Spleen (tissue), 11 donors: ENCODE results near the gene MKNK1. TPM values are rescaled to one million over a fixed set of nuclear protein-coding genes. Genes with fewer than 3 reads are reported as not detected.
A peak's percentile ranks its signal among the peaks of the same experiment; 100 is the strongest.

ENCODE experiments used
- DNase-seq: peaks from one replicate; pipeline ENCODE4 v3.0.0-alpha.2; 2020
- H3K27ac ChIP-seq, 8 donors: fragments of 200-600 bp; sonication (generic) in 7 of 8; 1 replicate in 4 of 8; 2 replicates in 4 of 8; pipeline versions ENCODE4 v1.5.0 to v1.8.0; 2016 to 2021; ENCODE audit warnings: inconsistent platforms in 4 of 8, mild to moderate bottlenecking in 4 of 8, moderate library complexity in 1 of 8
- H3K27me3 ChIP-seq, 7 donors: fragments of 200-600 bp; sonication (generic) in 6 of 7; replicated peaks in 1 of 7; 1 replicate in 4 of 7; 2 replicates in 3 of 7; pipeline versions ENCODE4 v1.5.0 to v1.8.0; 2016 to 2021; ENCODE audit warnings: inconsistent platforms in 3 of 7, mild to moderate bottlenecking in 1 of 7
- H3K36me3 ChIP-seq, 6 donors: fragments of 200-600 bp; sonication (generic) in 5 of 6; 1 replicate in 4 of 6; 2 replicates in 2 of 6; pipeline versions ENCODE4 v1.5.0 to v1.8.0; 2016 to 2021; ENCODE audit warnings: inconsistent platforms in 2 of 6
- H3K4me1 ChIP-seq, 6 donors: fragments of 200-600 bp; sonication (generic) in 5 of 6; 1 replicate in 3 of 6; 2 replicates in 3 of 6; pipeline versions ENCODE4 v1.5.0 to v1.8.0; 2016 to 2021; ENCODE audit warnings: inconsistent platforms in 3 of 6
- H3K4me3 ChIP-seq, 8 donors: fragments of 200-600 bp; sonication (generic) in 7 of 8; 1 replicate in 4 of 8; 2 replicates in 4 of 8; pipeline versions ENCODE4 v1.5.0 to v1.8.0; 2016 to 2021; ENCODE audit warnings: inconsistent platforms in 4 of 8, mild to moderate bottlenecking in 4 of 8, moderate library complexity in 2 of 8
- H3K9me3 ChIP-seq, 8 donors: fragments of 200-600 bp; sonication (generic) in 7 of 8; 1 replicate in 4 of 8; 2 replicates in 4 of 8; pipeline versions ENCODE4 v1.5.0 to v1.8.0; 2016 to 2021; ENCODE audit warnings: inconsistent platforms in 4 of 8
- CTCF ChIP-seq, 11 experiments: fragments of 200-600 bp in 7 of 11; fragments of 450-650 bp in 4 of 11; sonication (generic) in 4 of 11; IDR thresholded peaks in 8 of 11; conservative IDR thresholded peaks in 3 of 11; 1 replicate in 7 of 11; 2 replicates in 4 of 11; pipeline versions ENCODE4 v1.4.0 to v1.8.0; 2016 to 2021; ENCODE audit warnings: antibody characterized with exemption in 11 of 11, inconsistent platforms in 4 of 11, mild to moderate bottlenecking in 1 of 11
- POLR2A ChIP-seq, 3 donors: fragments of 450-650 bp; IDR thresholded peaks; one replicate each; pipeline ENCODE4 v1.5.1; 2017; ENCODE audit warnings: antibody characterized with exemption in 3 of 3, mild to moderate bottlenecking in 1 of 3
- POLR2AphosphoS5 ChIP-seq, 3 donors: sonication (generic); formaldehyde crosslinking; IDR thresholded peaks; one replicate each; pipeline ENCODE4 v1.5.1; 2017; ENCODE audit warnings: antibody characterized with exemption in 3 of 3
- WGBS, 5 donors: extraction: QIAGEN DNeasy Blood & Tissue Kit in 3 of 5; methylation state at CpG; one replicate each; pipeline versions ENCODE4 v1.1.5 to v1.1.7; 2013 to 2018; 5-methylcytosine and 5-hydroxymethylcytosine counted together
- intact Hi-C: fragments of 100-400 bp; cut with DNase I; formaldehyde crosslinking; loops from one replicate; pipeline ENCODE4 v1.15.0; 2023; ENCODE audit warnings: low total_unique reads
- polyA plus RNA-seq, 3 donors: library from polyadenylated mRNA; stranded (reverse); fragments of 200-250 nt; gene quantifications; one replicate each; pipeline ENCODE4 v1.2.1, GENCODE V29; 2013
- total RNA-seq, 7 donors: library from RNA; depleted of rRNA in 3 of 7; stranded (reverse); fragments of >200 nt in 3 of 7; fragmentation: NEBNext Ultra II Directional in 4 of 7; extraction: Animal tissue kit (Norgen Biotek cat#: 25700) in 4 of 7; gene quantifications; one replicate each; pipeline versions ENCODE4 v1.1.0 to v1.2.1, GENCODE V29; 2016 to 2021
- donor health status: healthy with polysubstance abuse.
- donor health status: DM: no; HTN: no; CAD: no; lungs with moderate emphysema.
- donor health status: DM: no; HTN: no; CAD: no.
- donor health status: Bipolar disorder and iron deficiency.
- donor health status: healthy.
- donor health status: DM: no; HTN: no; CAD: no.
- donor health status: DM: yes; HTN: yes; CAD: no.

Gene MKNK1
- total and polyA plus RNA-seq, 10 donors, result 19.2 to 169 (median 91.1) TPM

GRCh38 chr1:46615088-46615487, 11.0 kb upstream of the MKNK1 start:
- Histone ChIP-seq H3K27me3 (no peaks in the 10 kb centered on the region), H3K27ac (peak overlapping the region in 5 of 8 donors; percentile 90 to 96 (median 94)), H3K9me3 (no peaks in the 10 kb centered on the region), H3K4me1 (peaks cover 44 to 93% (median 61%) of the 10 kb centered on the region in 6 donors), H3K36me3 (peaks cover 0 to 31% (median 13%) of the 10 kb centered on the region in 6 donors), H3K4me3 (peak overlapping the region in 4 of 8 donors; percentile 78 to 95 (median 88))
- WGBS, 5 donors, result 88 to 96% (median 91%) methylated on average over 2 of the region's 2 CpGs
- DNase-seq, result no peak
- intact Hi-C loops, result no loop called here
- no peak for TF ChIP-seq POLR2AphosphoS5 (IDR thresholded peaks at IDR 0.05)

- intact Hi-C loops, result no loop called here
- 78 to 97% (median 83%) methylated on average over 2 of the region's 2 CpGs for WGBS, 5 donors
- H3K4me3 ChIP-seq, result peak overlapping the region in 1 of 8 donors; percentile 78
- H3K27me3 ChIP-seq, result no peaks in the 10 kb centered on the region
- H3K36me3 ChIP-seq, result peaks cover 0 to 36% (median 18%) of the 10 kb centered on the region in 6 donors
- peaks cover 44 to 90% (median 61%) of the 10 kb centered on the region in 6 donors for H3K4me1 ChIP-seq
- TF ChIP-seq POLR2AphosphoS5 (IDR thresholded peaks at IDR 0.05) (no peak), POLR2A (IDR thresholded peaks at IDR 0.05) (no peak), CTCF (IDR thresholded peaks at IDR 0.05 in 8 of 11, conservative IDR thresholded peaks at IDR 0.05 in 3 of 11) (no peak)
- H3K27ac ChIP-seq, result peak overlapping the region in 7 of 8 donors; percentile 2 to 96 (median 74)
- no peak for DNase-seq
- no peaks in the 10 kb centered on the region for H3K9me3 ChIP-seq
These were observed 10.5 kb upstream of the MKNK1 start for GRCh38 chr1:46614604-46614984.

GRCh38 chr1:46613661-46614603, 9.9 kb upstream of the MKNK1 start:
- Histone ChIP-seq H3K4me3 (peak overlapping the region in 3 of 8 donors; percentile 4 to 51 (median 18)), H3K4me1 (peaks cover 44 to 84% (median 61%) of the 10 kb centered on the region in 6 donors), H3K36me3 (peaks cover 0 to 43% (median 24%) of the 10 kb centered on the region in 6 donors), H3K27ac (peak overlapping the region; percentile 32 to 96 (median 72)), H3K9me3 (no peaks in the 10 kb centered on the region), H3K27me3 (no peaks in the 10 kb centered on the region)
- 5 to 14% (median 11%) methylated on average over 15 to 16 of the region's 16 CpGs for WGBS, 5 donors
- intact Hi-C loops, result no loop called here
- TF ChIP-seq CTCF (IDR thresholded peaks at IDR 0.05 in 8 of 11, conservative IDR thresholded peaks at IDR 0.05 in 3 of 11) (no peak), POLR2AphosphoS5 (IDR thresholded peaks at IDR 0.05) (peak; percentile 77 to 81 (median 79))
- DNase-seq, result peak; percentile 93

GRCh38 chr1:46612937-46613660, 9.0 kb upstream of the MKNK1 start:
- H3K4me3 ChIP-seq, result peak overlapping the region in 3 of 8 donors; percentile 4 to 51 (median 18)
- WGBS, 5 donors, result 80 to 95% (median 90%) methylated on average over 7 to 38 of the region's 38 CpGs

More at GRCh38 chr1:46612937-46613660, 9.0 kb upstream of the MKNK1 start:
- peak; percentile 78 for DNase-seq
- Histone ChIP-seq H3K27me3 (no peaks in the 10 kb centered on the region), H3K4me1 (peaks cover 44 to 75% (median 61%) of the 10 kb centered on the region in 6 donors), H3K36me3 (peaks cover 0 to 51% (median 32%) of the 10 kb centered on the region in 6 donors), H3K9me3 (no peaks in the 10 kb centered on the region), H3K27ac (peak overlapping the region; percentile 32 to 96 (median 72))
- TF ChIP-seq CTCF (IDR thresholded peaks at IDR 0.05 in 8 of 11, conservative IDR thresholded peaks at IDR 0.05 in 3 of 11) (no peak), POLR2AphosphoS5 (IDR thresholded peaks at IDR 0.05) (peak in 2 of 3 donors; percentile 33 to 56), POLR2A (IDR thresholded peaks at IDR 0.05) (no peak)
- intact Hi-C loops, result no loop called here
